HL-60 (cell line): ENCODE data around the gene GMEB2.

Experiments
- DNase-seq, 2 experiments: peaks; one replicate each; pipeline ENCODE4 v3.0.0-alpha.2; 2010 to 2020; ENCODE audit warnings: low read depth in 1 of 2, low spot score in 1 of 2
- H3K27ac ChIP-seq: fragments of 250-450 bp; sonication (Bioruptor Pico); replicated peaks from 2 replicates; pipeline ENCODE4 v1.5.1; 2020; ENCODE audit warnings: mild to moderate bottlenecking, moderate library complexity
- H3K27me3 ChIP-seq: fragments of 250-450 bp; sonication (Bioruptor Pico); 2 replicates; pipeline ENCODE4 v1.5.1; 2021; ENCODE audit warnings: mild to moderate bottlenecking, moderate library complexity; ENCODE audit not compliant: insufficient read depth, poor library complexity, severe bottlenecking
- H3K4me3 ChIP-seq: replicated peaks from 2 replicates; pipeline ENCODE4 v1.5.1; 2011; ENCODE audit warnings: mild to moderate bottlenecking, control low read depth, low read length; ENCODE audit not compliant: insufficient read depth
- CTCF ChIP-seq: IDR thresholded peaks from one replicate; pipeline ENCODE4 v1.5.1; 2011; ENCODE audit warnings: low read length, control low read depth, inconsistent platforms; ENCODE audit not compliant: insufficient read depth
- GABPA ChIP-seq: IDR thresholded peaks from 2 replicates; pipeline ENCODE4 v1.6.1; 2012; ENCODE audit warnings: low read depth
- POLR2AphosphoS5 ChIP-seq: IDR thresholded peaks from 2 replicates; pipeline ENCODE4 v1.6.1; 2012; ENCODE audit warnings: low read depth
- SPI1 ChIP-seq: IDR thresholded peaks from 2 replicates; pipeline ENCODE4 v1.6.1; 2012; ENCODE audit warnings: low read depth, mild to moderate bottlenecking, borderline replicate concordance
- TF ChIP-seq, protein P1 (sequence below): IDR thresholded peaks from 2 replicates; pipeline ENCODE4 v1.6.1; 2012; ENCODE audit warnings: low read depth; ENCODE audit not compliant: insufficient replicate concordance

Gene GMEB2

DNA sequence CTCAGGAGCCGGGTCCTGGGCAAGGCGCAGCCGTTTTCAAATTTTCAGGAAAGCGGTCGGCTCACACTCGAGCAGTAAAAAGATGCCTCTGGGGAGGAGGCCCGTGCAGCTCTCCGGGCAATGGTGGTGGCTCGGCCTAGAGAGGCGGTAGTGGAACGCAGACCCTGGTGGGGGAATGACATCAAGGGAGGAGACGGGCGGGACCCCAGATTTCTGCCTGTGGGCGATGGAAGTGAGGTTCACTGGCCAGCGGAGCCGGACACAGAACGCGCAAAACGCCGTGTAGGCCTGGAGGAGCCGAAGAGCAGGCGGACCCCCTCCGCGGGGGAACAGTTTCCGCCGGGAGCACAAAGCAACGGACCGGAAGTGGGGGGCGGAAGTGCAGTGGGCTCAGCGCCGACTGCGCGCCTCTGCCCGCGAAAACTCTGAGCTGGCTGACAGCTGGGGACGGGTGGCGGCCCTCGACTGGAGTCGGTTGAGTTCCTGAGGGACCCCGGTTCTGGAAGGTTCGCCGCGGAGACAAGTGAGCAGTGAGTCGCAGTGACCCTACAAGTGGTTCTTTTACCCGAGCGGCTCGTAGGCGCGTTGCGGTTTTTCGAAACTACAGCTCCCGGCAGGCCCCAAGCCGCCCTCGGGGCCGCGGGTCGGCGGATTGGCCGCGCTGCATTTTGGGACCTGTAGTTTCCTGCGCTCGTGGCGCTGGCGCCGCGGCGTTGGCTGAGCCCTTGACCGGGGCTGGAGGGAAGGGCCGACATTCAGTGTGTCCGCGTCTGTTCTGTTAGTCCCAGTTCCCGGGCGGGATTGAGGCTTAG lies 31.2 kb upstream of the GMEB2 start, which contains the start of gene RTEL1:
RTEL1 (plus strand) TSS at position 376 of the 812 bp plus-strand sequence. CDS start 1,091 bp downstream, outside the sequence.
- TF ChIP-seq, protein P1, sequence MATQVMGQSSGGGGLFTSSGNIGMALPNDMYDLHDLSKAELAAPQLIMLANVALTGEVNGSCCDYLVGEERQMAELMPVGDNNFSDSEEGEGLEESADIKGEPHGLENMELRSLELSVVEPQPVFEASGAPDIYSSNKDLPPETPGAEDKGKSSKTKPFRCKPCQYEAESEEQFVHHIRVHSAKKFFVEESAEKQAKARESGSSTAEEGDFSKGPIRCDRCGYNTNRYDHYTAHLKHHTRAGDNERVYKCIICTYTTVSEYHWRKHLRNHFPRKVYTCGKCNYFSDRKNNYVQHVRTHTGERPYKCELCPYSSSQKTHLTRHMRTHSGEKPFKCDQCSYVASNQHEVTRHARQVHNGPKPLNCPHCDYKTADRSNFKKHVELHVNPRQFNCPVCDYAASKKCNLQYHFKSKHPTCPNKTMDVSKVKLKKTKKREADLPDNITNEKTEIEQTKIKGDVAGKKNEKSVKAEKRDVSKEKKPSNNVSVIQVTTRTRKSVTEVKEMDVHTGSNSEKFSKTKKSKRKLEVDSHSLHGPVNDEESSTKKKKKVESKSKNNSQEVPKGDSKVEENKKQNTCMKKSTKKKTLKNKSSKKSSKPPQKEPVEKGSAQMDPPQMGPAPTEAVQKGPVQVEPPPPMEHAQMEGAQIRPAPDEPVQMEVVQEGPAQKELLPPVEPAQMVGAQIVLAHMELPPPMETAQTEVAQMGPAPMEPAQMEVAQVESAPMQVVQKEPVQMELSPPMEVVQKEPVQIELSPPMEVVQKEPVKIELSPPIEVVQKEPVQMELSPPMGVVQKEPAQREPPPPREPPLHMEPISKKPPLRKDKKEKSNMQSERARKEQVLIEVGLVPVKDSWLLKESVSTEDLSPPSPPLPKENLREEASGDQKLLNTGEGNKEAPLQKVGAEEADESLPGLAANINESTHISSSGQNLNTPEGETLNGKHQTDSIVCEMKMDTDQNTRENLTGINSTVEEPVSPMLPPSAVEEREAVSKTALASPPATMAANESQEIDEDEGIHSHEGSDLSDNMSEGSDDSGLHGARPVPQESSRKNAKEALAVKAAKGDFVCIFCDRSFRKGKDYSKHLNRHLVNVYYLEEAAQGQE, result peak; percentile 68
- TF ChIP-seq SPI1 (no peak; the same call in 1 of the 2 replicates), GABPA (peak; percentile 100), POLR2AphosphoS5 (peak; percentile 59; the same call in 1 of the 2 replicates), CTCF (no peak)
- H3K27me3 ChIP-seq, result no peaks in the 10 kb centered on the region
- DNase-seq, result peak; percentile 83 to 90
- peak within 1 kb of the TSS; percentile 86 for H3K27ac ChIP-seq
- H3K4me3 ChIP-seq, result peak within 1 kb of the TSS; percentile 91

- peak overlapping the region; percentile 86 for H3K27ac ChIP-seq
- peak overlapping the region; percentile 91; the same call in 1 of the 2 replicates for H3K4me3 ChIP-seq
- no peak for DNase-seq
- H3K27me3 ChIP-seq, result peaks cover 3% of the 10 kb centered on the region
- TF ChIP-seq GABPA (no peak), CTCF (no peak), SPI1 (no peak), POLR2AphosphoS5 (no peak)
- TF ChIP-seq, protein P1, result no peak
Observed at GRCh38 chr20:63657260-63657936, 30.5 kb upstream of the GMEB2 start.

DNA sequence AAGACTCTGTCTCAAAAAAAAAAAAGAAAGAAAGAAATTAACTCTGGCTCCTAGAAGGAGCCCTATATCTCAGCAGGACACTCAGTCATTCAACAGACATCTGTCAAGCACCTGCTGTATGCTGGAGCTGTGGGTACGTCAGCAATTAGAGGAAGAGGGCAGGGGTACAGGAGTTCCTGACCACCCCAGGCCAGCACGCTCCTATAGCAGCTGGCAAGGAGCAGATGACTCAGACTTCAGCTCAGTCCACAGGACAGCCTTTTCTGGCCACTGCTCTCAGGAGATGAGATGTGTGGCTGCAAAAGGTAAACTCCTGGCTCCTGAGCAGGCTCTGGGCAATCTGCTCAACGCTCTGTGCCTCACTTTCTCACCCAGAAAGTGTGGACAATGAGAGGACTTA lies 29.6 kb upstream of the GMEB2 start:
- Histone ChIP-seq H3K4me3 (no peak overlapping the region), H3K27ac (no peak overlapping the region), H3K27me3 (peaks cover 8% of the 10 kb centered on the region)
- TF ChIP-seq GABPA (no peak), SPI1 (no peak), CTCF (no peak), POLR2AphosphoS5 (no peak)
- TF ChIP-seq, protein P1, result no peak
- no peak for DNase-seq
